ENCODE data around the gene TRIM33. TPM values are rescaled to one million over a fixed set of nuclear protein-coding genes. Genes with fewer than 3 reads are reported as not detected.

Gene TRIM33
- total RNA-seq, 1 experiment from 2014 or later = 44.5 TPM

GRCh38 chr1:114559356-114559755 is 48.4 kb upstream of the TRIM33 start (continued):
- no peak for TF ChIP-seq AR (CRISPR knock-in tag; IDR thresholded peaks at IDR 0.05)
- TF ChIP-seq ZNF671 (CRISPR knock-in tag; IDR thresholded peaks at IDR 0.05) = no peak
- no peak for TF ChIP-seq IRF2 (CRISPR knock-in tag; IDR thresholded peaks at IDR 0.05; ENCODE audit: borderline replicate concordance, low read depth)

- peak; percentile 41; the same call in 1 of the 2 replicates for ATAC-seq
- no peak overlapping the region for H3K27ac Mint-ChIP-seq
- ChIA-PET CTCF (interaction anchor here (0.6 to 1.9 kb wide), 2 partner anchors 92 to 212 kb away, joined by 3 to 8 read pairs; no protein-coding TSS in a partner anchor), POLR2A (no interaction called here)
- no peaks in the 10 kb centered on the region for H3K4me1 Mint-ChIP-seq
- H3K27me3 Mint-ChIP-seq (ENCODE audit: low read depth) = no peaks in the 10 kb centered on the region
- peaks cover 15% of the 10 kb centered on the region for H3K9me3 Mint-ChIP-seq
- TF ChIP-seq RELA (CRISPR knock-in tag; IDR thresholded peaks at IDR 0.05; ENCODE audit: borderline replicate concordance) (no peak), ATF1 (CRISPR knock-in tag; IDR thresholded peaks at IDR 0.05) (no peak), ERG (CRISPR knock-in tag; IDR thresholded peaks at IDR 0.05) (no peak), ARID4B (CRISPR knock-in tag; IDR thresholded peaks at IDR 0.05; ENCODE audit: borderline replicate concordance) (no peak), PREB (CRISPR knock-in tag; IDR thresholded peaks at IDR 0.05; ENCODE audit: borderline replicate concordance) (no peak), ZNF512 (CRISPR knock-in tag; IDR thresholded peaks at IDR 0.05; ENCODE audit: borderline replicate concordance) (no peak)
- DNase-seq (ENCODE audit: low spot score) = no peak
- H3K4me3 Mint-ChIP-seq = no peak overlapping the region
- H3K36me3 Mint-ChIP-seq = peaks cover 12% of the 10 kb centered on the region; the same call in 1 of the 2 replicates
Measured at GRCh38 chr1:114558544-114558943, 47.5 kb upstream of the TRIM33 start.

GRCh38 chr1:114554577-114554976 is 43.6 kb upstream of the TRIM33 start:
- TF ChIP-seq, protein P1, sequence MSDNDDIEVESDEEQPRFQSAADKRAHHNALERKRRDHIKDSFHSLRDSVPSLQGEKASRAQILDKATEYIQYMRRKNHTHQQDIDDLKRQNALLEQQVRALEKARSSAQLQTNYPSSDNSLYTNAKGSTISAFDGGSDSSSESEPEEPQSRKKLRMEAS (CRISPR knock-in tag; IDR thresholded peaks at IDR 0.05) = no peak
- TF ChIP-seq ZNF317 (CRISPR knock-in tag; IDR thresholded peaks at IDR 0.05; ENCODE audit: borderline replicate concordance, low read depth) (no peak), IRF1 (CRISPR knock-in tag; IDR thresholded peaks at IDR 0.05) (no peak), ZNF532 (CRISPR knock-in tag; IDR thresholded peaks at IDR 0.05; ENCODE audit: borderline replicate concordance) (no peak), GTF2I (CRISPR knock-in tag; conservative IDR thresholded peaks at IDR 0.05) (no peak)
- CTCF ChIA-PET = interaction anchor here (1.2 to 1.6 kb wide), 2 partner anchors 20 to 208 kb away, joined by 3 to 5 read pairs; no protein-coding TSS in a partner anchor
- H3K27me3 Mint-ChIP-seq (ENCODE audit: low read depth) = no peaks in the 10 kb centered on the region; the same call in 1 of the 2 replicates
- H3K4me3 Mint-ChIP-seq = no peak overlapping the region
- no peaks in the 10 kb centered on the region for H3K4me1 Mint-ChIP-seq
- DNase-seq (ENCODE audit: low spot score) (no peak), ATAC-seq (no peak)
- POLR2A ChIA-PET = no interaction called here
- H3K36me3 Mint-ChIP-seq = no peaks in the 10 kb centered on the region
- no peak overlapping the region for H3K27ac Mint-ChIP-seq
- H3K9me3 Mint-ChIP-seq = no peaks in the 10 kb centered on the region
